Activated CD8-positive, alpha-beta memory T cell treated with anti-CD3 and anti-CD28 coated beads for 24 hours (primary cell): ENCODE measurements around the gene ANKRD13B.
"Not testable (repeated sequence)": the region's sequence is repeated elsewhere in the genome, so short reads cannot be mapped to it uniquely, and the experiment has no call there.

Experiments
- DNase-seq: peaks from one replicate; pipeline ENCODE4 v3.0.0-alpha.2; 2020

Gene ANKRD13B

GRCh38 chr17:29650396-29650795 is 57.5 kb downstream of the ANKRD13B start:
- no peak for DNase-seq

GRCh38 chr17:29651913-29652312 is 59.0 kb downstream of the ANKRD13B start:
- DNase-seq = not testable (repeated sequence)

GRCh38 chr17:29652976-29653375 is 60.0 kb downstream of the ANKRD13B start:
- no peak for DNase-seq

GRCh38 chr17:29653995-29654714 is 61.2 kb downstream of the ANKRD13B start:
- DNase-seq = no peak

- DNase-seq = no peak
Observed at GRCh38 chr17:29655323-29655722, 62.4 kb downstream of the ANKRD13B start.

- DNase-seq = no peak
Observed at GRCh38 chr17:29659155-29659554, 66.2 kb downstream of the ANKRD13B start.

GRCh38 chr17:29661213-29661612 is 68.3 kb downstream of the ANKRD13B start:
- DNase-seq = no peak

GRCh38 chr17:29663155-29663554 is 70.2 kb downstream of the ANKRD13B start:
- no peak for DNase-seq
